Limb (tissue), 2 donors: Measurements from ENCODE around the gene GRHL3.
"Not testable (repeated sequence)": the region's sequence is repeated elsewhere in the genome, so short reads cannot be mapped to it uniquely, and the experiment has no call there.

Experiments used
- DNase-seq, 2 donors: peaks; one replicate each; pipeline ENCODE4 v3.0.0-alpha.2; 2016; ENCODE audit errors: extremely low spot score in 2 of 2

GRHL3 gene

GRCh38 chr1:24319312-24319863 lies at the start of gene GRHL3:
Gene GRHL3, plus strand, starts transcription at chr1:24319357. Its CDS starts 195 bp downstream, at chr1:24319552.
- no peak for DNase-seq

GRCh38 chr1:24274203-24275103 lies 44.7 kb upstream of the GRHL3 start:
- not testable (repeated sequence) for DNase-seq

DNA sequence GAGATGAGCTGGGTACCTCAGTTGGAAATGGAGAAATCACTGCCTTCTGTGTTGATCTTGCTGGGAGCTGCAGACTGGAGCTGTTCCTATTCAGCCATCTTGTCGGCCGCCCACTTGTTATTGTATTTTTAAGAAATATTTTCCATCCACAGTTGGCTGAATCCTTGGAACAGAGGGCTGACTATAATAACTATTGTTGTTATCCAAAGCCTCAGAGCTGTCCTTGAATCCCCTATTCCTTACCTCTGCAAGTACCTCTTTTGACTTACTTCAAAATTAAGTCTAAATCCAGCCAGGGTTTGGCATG lies 44.1 kb upstream of the GRHL3 start:
- no peak for DNase-seq

DNA sequence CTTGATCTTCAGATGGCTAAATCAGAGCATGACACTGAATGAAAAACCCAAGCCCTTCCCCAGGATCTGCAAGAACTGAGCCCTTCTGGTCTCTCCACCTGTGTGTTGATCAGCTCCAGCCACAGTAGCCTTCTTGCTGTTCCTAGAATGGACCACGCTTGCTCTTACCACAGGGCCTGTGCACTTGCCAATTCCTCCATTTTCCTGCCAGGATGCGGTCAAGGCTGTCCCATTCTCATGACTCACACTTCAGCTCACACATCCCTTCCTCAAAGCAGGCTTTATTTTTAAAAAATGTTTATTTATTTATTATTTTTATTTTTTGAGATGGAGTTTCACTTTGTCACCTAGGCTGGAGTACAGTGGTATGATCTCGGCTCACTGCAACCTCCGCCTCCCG lies 43.6 kb upstream of the GRHL3 start:
- DNase-seq: no peak

DNA sequence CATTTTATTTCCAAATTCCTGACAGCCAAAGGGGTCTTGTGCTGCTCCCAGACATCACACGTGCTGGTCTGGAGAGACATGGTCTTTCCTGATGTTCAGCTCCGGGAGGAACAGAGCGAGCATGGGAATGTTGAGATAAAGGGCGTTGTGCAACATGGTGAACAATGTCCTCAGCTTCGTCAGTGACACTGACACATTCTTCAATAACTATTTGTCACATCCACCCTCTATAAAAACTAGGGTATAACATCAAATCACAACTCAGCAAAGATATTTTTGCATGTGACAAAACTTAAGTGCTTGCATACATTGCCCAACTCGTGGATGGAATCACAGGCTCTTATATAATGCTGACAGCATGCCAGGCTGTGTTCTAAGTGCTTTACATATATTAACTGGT lies 42.4 kb upstream of the GRHL3 start:
- DNase-seq: no peak

DNA sequence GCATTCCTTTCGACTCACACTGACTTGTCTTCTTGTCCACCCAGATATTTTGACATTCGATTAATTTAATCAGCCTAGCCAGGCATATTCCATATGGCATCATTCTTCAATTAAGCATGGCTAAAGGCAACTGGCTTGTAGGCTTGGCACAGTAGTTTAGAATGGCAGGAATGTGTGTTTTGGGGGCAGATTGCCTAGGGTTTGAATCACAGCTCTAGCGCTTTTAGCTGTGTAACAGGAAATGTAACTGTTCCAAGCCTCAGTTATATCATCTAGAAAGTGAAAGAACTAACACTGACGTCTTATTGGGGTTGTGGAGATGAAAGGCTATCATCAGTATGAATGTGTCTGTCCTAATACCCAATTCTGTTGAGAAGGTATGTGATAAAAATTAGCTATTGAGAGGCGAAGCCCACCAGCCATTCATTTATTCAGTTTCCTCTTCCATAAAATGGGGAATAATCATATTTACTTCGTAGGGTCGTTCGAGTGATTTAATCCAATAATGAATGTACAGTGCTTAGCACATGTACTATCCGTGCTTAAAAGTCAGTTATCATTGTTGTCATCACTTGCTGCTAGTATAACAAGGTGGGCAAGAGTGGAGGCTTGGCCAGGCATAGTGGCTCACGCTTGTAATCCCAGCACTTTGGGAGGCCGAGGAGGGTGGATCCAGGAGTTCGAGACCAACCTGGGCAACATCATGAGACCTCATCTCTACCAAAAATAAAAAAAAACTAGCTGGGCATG lies 41.6 kb upstream of the GRHL3 start:
- DNase-seq: no peak

DNA sequence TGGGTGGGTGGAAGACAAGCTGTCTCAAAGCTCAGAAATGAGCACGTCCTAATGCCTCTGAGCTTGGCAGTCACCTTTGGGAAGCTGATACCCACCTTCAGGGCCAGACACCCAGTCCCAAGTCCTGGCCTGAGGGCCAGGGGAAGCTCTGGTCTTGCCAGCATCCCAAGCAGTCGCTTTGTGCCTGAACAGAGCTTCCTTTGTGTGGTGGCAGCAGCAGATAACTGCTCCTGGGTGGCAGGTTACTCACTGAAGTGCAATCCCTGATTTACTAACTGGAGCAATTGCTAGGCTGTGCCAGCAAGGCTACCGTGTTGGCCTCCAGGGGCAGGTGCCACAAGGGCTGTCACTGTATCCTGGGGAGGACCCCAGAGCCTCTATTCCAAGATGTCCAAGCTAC lies 40.4 kb upstream of the GRHL3 start:
- DNase-seq: no peak

- DNase-seq: no peak
These were observed 39.4 kb upstream of the GRHL3 start for GRCh38 chr1:24279590-24280232.

DNA sequence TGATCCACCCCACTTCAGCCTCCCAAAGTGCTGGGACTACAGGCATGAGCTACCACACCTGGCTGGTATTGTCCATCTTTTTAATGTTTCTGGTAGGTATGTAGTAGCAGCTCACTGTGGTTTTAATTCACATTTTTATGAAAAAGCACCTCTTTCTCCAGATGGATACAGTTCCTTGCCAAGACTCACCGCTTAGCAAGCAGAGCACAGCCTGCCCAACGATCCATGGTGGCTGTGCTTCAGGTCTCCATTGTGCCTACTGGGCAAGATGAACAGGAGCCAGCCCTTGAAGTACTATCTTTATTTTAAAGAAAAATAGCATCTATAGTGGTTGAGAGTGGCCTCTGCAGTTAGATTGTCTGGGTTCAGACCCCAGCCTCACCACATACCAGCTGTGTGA lies 37.6 kb upstream of the GRHL3 start:
- DNase-seq: no peak

- no peak for DNase-seq
These were observed 36.7 kb upstream of the GRHL3 start for GRCh38 chr1:24282491-24282890.

- DNase-seq: no peak
These were observed 35.6 kb upstream of the GRHL3 start for GRCh38 chr1:24283326-24284155.

GRCh38 chr1:24284156-24284471 lies 35.0 kb upstream of the GRHL3 start:
- DNase-seq: no peak

GRCh38 chr1:24285231-24285630 lies 33.9 kb upstream of the GRHL3 start:
- no peak for DNase-seq

GRCh38 chr1:24286246-24287010 lies 32.7 kb upstream of the GRHL3 start:
- DNase-seq: no peak

- DNase-seq: not testable (repeated sequence)
These were observed 31.4 kb upstream of the GRHL3 start for GRCh38 chr1:24287779-24288178.

GRCh38 chr1:24288479-24288878 lies 30.7 kb upstream of the GRHL3 start:
- DNase-seq: no peak

- peak in 1 of 2 donors; percentile 49 for DNase-seq
These were observed 29.1 kb upstream of the GRHL3 start for GRCh38 chr1:24289937-24290595.

GRCh38 chr1:24290933-24291487 lies 28.1 kb upstream of the GRHL3 start:
- no peak for DNase-seq

GRCh38 chr1:24292103-24292502 lies 27.1 kb upstream of the GRHL3 start:
- no peak for DNase-seq

DNA sequence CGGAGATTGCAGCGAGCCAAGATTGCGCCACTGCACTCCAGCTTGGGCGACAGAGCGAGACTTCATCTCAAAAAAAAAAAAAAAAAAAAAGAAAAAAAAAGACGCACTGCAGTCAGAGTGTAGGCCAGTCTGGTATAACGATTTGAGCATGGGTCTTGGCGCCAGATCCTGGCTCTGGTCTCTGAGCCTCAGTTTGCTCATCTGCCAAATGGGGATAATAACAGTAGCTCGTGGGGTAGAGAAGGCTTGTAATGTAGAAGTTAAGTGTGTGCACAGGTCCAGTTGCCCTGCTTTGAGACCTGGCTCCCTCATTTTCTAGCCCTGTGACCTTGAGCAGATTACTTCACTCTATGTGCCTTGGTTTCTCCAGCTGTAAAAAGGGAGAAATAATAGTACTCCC lies 26.3 kb upstream of the GRHL3 start:
- DNase-seq: no peak
